Measurements from ENCODE around the gene ADCY9. TPM values are rescaled to one million over a fixed set of nuclear protein-coding genes. Genes with fewer than 3 reads are reported as not detected.
"Not testable (repeated sequence)": the region's sequence is repeated elsewhere in the genome, so short reads cannot be mapped to it uniquely, and the experiment has no call there.

ADCY9 gene
- total RNA-seq, 1 donor from 2014 or later, result 26.9 TPM

DNA sequence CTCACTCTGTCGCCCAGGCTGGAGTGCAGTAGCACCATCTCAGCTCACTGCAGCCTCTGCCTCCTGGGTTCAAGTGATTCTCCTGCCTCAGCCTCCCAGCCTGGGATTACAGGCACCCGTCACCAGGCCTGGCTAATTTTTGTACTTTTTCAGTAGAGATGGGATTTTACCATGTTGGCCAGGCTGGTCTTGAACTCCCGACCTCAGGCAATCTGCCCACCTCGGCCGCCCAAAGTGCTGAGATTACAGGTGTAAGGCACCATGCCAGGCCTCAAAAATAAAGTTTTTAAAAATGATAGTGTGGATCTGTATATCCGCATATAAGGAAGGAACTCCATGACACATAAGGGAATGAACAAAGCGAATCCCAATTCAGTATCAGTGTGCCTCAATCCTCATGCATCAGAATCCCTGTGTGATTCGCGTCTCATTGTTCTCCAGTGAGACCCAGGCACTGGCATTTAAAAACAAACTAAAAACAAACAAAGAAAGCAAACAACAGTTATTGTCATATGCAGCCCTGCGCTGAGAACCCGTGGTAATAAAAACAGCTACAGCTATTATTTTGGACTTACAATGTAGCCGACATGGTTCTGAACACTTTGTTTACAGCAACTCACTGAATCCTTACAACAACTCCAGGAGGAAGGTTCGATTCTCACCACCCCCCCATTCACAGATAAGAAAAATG is 181.6 kb downstream of the ADCY9 start:
- Mint-ChIP-seq H3K4me1 (ENCODE audit: unreplicated experiment) (peaks cover 11% of the 10 kb centered on the region), H3K9me3 (ENCODE audit: unreplicated experiment) (peaks cover 4% of the 10 kb centered on the region), H3K27me3 (ENCODE audit: unreplicated experiment) (no peaks in the 10 kb centered on the region), H3K4me3 (ENCODE audit: unreplicated experiment) (no peak overlapping the region), H3K36me3 (ENCODE audit: unreplicated experiment) (no peaks in the 10 kb centered on the region), H3K27ac (ENCODE audit: unreplicated experiment) (no peak overlapping the region)
- no peak for DNase-seq (ENCODE audit: extremely low spot score, unreplicated experiment)
- TF ChIP-seq, protein P1, sequence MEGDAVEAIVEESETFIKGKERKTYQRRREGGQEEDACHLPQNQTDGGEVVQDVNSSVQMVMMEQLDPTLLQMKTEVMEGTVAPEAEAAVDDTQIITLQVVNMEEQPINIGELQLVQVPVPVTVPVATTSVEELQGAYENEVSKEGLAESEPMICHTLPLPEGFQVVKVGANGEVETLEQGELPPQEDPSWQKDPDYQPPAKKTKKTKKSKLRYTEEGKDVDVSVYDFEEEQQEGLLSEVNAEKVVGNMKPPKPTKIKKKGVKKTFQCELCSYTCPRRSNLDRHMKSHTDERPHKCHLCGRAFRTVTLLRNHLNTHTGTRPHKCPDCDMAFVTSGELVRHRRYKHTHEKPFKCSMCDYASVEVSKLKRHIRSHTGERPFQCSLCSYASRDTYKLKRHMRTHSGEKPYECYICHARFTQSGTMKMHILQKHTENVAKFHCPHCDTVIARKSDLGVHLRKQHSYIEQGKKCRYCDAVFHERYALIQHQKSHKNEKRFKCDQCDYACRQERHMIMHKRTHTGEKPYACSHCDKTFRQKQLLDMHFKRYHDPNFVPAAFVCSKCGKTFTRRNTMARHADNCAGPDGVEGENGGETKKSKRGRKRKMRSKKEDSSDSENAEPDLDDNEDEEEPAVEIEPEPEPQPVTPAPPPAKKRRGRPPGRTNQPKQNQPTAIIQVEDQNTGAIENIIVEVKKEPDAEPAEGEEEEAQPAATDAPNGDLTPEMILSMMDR (IDR thresholded peaks at IDR 0.05), result no peak

DNA sequence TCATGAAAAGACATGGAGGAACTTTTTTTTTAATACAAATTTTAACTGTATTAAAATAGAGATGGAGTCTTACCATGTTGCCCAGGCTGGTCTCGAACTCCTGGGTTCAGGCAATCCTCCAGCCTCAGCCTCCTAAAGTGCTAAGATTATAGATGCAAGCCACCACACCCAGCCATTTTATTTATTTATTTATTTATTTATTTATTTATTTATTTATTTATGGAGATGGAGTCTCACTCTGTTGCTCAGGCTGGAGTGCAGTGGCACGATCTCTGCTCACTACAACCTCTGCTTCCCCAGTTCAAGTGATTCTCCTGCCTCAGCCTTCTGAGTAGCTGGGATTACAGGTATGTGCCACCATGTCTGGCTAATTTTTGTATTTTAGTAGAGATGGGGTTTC is 189.1 kb downstream of the ADCY9 start:
- H3K9me3 Mint-ChIP-seq (ENCODE audit: unreplicated experiment); H3K27me3 Mint-ChIP-seq (ENCODE audit: unreplicated experiment); H3K27ac Mint-ChIP-seq (ENCODE audit: unreplicated experiment); H3K4me3 Mint-ChIP-seq (ENCODE audit: unreplicated experiment); DNase-seq (ENCODE audit: extremely low spot score, unreplicated experiment); H3K36me3 Mint-ChIP-seq (ENCODE audit: unreplicated experiment); H3K4me1 Mint-ChIP-seq (ENCODE audit: unreplicated experiment): not testable (repeated sequence)

DNA sequence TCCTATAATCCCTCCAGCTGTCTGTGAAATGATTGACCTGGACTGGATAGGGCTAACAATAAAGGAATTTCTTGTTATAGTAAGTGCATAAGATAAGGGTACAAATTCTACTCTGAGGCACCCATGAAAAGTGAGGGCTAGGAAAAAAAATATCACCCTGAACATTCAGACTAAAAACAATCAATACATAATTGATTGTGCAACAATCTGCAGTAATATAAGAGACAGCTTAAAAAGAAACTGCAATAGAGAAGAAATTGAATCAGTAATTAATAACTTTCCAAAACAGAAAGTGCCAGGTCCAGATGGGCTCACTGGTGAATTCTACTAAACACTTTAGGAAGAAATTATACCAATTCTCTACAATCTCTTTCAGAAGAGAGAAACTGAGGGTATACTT is 191.5 kb downstream of the ADCY9 start:
- H3K27ac Mint-ChIP-seq (ENCODE audit: unreplicated experiment), result no peak overlapping the region
- H3K9me3 Mint-ChIP-seq (ENCODE audit: unreplicated experiment), result no peaks in the 10 kb centered on the region
- H3K4me3 Mint-ChIP-seq (ENCODE audit: unreplicated experiment), result no peak overlapping the region
- DNase-seq (ENCODE audit: extremely low spot score, unreplicated experiment), result no peak
- no peaks in the 10 kb centered on the region for H3K4me1 Mint-ChIP-seq (ENCODE audit: unreplicated experiment)
- H3K36me3 Mint-ChIP-seq (ENCODE audit: unreplicated experiment), result peaks cover 1% of the 10 kb centered on the region
- TF ChIP-seq, protein P1 (IDR thresholded peaks at IDR 0.05), result no peak
- H3K27me3 Mint-ChIP-seq (ENCODE audit: unreplicated experiment), result peaks cover 9% of the 10 kb centered on the region

DNA sequence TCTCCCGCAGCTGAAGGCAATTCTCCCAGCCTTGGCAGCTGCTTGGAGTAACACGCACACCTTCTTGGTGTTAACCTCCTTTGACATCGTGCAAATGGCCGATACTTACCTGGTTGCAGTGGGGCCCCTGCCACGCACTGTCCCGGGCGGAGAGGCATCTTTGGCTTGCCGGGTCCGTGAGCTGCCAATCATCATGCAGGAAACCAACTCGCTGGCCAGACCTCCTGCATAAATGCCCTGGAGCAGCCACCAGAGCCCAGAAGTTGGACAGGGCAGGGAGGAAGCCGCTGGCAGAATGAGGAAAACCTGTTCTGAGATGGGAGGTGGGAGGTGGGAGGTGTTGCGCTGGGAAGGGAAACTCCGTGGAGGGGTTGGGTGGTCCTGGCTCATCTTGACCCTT is 194.0 kb downstream of the ADCY9 start:
- H3K36me3 Mint-ChIP-seq (ENCODE audit: unreplicated experiment), result peaks cover 1% of the 10 kb centered on the region
- no peak overlapping the region for H3K27ac Mint-ChIP-seq (ENCODE audit: unreplicated experiment)
- peaks cover 11% of the 10 kb centered on the region for H3K9me3 Mint-ChIP-seq (ENCODE audit: unreplicated experiment)
- TF ChIP-seq, protein P1 (IDR thresholded peaks at IDR 0.05), result no peak
- peaks cover 9% of the 10 kb centered on the region for H3K27me3 Mint-ChIP-seq (ENCODE audit: unreplicated experiment)
- no peak for DNase-seq (ENCODE audit: extremely low spot score, unreplicated experiment)
- H3K4me3 Mint-ChIP-seq (ENCODE audit: unreplicated experiment), result no peak overlapping the region
- no peaks in the 10 kb centered on the region for H3K4me1 Mint-ChIP-seq (ENCODE audit: unreplicated experiment)

DNA sequence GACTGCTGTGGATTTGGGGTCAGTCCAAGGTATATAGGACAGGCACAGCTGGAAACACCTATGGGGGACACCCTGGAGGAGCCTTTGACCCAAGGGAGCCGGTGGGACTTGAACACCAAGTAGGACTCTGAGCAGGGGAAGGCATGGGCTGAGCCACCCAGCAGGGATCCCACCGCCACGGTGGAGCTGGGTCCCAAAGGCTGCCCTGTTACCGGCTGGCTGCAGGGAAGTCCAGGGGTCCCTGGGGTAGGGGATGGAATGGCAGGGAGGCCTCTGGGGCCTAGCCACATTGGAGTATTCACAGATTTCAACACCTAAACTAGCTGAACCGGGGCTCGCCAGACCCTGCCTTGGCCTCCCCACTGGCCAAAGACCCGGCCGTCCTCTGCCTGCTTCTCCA is 196.0 kb downstream of the ADCY9 start:
- no peaks in the 10 kb centered on the region for H3K4me1 Mint-ChIP-seq (ENCODE audit: unreplicated experiment)
- TF ChIP-seq, protein P1 (IDR thresholded peaks at IDR 0.05), result no peak
- peaks cover 1% of the 10 kb centered on the region for H3K36me3 Mint-ChIP-seq (ENCODE audit: unreplicated experiment)
- peaks cover 5% of the 10 kb centered on the region for H3K27me3 Mint-ChIP-seq (ENCODE audit: unreplicated experiment)
- no peak overlapping the region for H3K27ac Mint-ChIP-seq (ENCODE audit: unreplicated experiment)
- peaks cover 11% of the 10 kb centered on the region for H3K9me3 Mint-ChIP-seq (ENCODE audit: unreplicated experiment)
- DNase-seq (ENCODE audit: extremely low spot score, unreplicated experiment), result no peak
- no peak overlapping the region for H3K4me3 Mint-ChIP-seq (ENCODE audit: unreplicated experiment)
